Activated naive CD4-positive, alpha-beta T cell (primary cell): ENCODE data around the gene UGT1A4.
"Not testable (repeated sequence)": the region's sequence is repeated elsewhere in the genome, so short reads cannot be mapped to it uniquely, and the experiment has no call there.

Experiments
- DNase-seq, 4 experiments: peaks; one replicate each; lab custom pipeline; 2025; lab: John Stamatoyannopoulos, UW

Gene UGT1A4

GRCh38 chr2:233700028-233700635 lies 18.4 kb upstream of the UGT1A4 start:
- DNase-seq, result no peak

GRCh38 chr2:233700842-233701241 lies 17.7 kb upstream of the UGT1A4 start:
- not testable (repeated sequence) for DNase-seq

- no peak for DNase-seq
Observed at GRCh38 chr2:233702238-233702637, 16.3 kb upstream of the UGT1A4 start.

- DNase-seq, result no peak
Observed at GRCh38 chr2:233705911-233706506, 12.5 kb upstream of the UGT1A4 start.

- DNase-seq, result no peak
Observed at GRCh38 chr2:233706720-233707119, 11.8 kb upstream of the UGT1A4 start.

GRCh38 chr2:233707940-233708644 lies 10.4 kb upstream of the UGT1A4 start:
- DNase-seq, result no peak

DNA sequence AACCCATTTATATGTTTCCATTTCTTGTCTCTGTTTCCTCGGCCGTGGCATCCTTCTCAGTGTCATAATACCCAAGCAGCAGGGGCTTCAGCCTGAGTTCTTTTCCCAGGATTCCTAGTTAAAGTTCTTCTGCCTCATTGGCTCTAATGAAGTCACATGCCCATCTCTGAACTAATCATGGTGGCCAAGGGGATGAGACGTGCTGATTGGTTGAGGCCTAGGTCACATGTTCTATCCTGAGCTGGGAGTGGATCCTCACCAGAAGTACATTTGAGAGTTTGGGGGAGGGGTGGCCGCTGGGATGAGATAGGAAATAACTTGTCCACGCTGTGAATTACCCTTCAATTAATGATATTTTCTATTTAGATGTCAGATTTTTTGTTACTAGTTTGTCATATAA lies 9.6 kb upstream of the UGT1A4 start:
- DNase-seq, result no peak

DNA sequence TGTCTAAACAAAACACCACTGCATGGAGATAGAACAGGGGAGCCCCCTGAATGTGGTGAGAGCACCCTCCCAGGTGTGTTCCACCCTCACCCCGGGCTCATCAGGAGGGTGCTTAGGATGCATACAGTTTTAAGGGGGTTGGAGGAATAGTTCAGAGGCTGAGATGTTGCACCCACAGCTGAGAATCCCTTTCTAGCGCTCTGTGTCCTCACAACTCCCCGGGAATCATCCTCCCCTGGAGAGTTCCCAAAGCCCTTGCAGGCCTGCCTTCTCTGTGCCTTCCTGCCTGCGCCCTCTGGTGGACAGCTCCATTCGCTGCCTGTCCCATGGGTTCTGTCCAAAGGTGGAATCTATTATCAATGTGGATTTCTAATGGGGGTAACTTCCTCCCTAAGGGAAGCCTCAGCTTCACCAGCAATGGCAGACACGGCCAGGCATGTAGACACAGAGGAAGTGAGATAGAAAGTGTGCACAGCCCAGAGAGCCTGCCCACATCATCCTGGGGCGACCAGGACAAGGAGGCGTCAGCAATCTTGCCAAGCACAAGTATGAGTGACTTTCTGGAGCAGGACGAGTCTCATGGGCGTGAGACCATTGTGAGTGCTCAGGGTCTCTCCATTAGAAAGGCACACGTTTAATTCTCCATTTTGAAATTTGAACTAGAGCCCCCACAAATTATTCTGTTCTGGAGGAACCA lies 7.1 kb upstream of the UGT1A4 start:
- DNase-seq, result peak; percentile 9 to 55 (median 40)

DNA sequence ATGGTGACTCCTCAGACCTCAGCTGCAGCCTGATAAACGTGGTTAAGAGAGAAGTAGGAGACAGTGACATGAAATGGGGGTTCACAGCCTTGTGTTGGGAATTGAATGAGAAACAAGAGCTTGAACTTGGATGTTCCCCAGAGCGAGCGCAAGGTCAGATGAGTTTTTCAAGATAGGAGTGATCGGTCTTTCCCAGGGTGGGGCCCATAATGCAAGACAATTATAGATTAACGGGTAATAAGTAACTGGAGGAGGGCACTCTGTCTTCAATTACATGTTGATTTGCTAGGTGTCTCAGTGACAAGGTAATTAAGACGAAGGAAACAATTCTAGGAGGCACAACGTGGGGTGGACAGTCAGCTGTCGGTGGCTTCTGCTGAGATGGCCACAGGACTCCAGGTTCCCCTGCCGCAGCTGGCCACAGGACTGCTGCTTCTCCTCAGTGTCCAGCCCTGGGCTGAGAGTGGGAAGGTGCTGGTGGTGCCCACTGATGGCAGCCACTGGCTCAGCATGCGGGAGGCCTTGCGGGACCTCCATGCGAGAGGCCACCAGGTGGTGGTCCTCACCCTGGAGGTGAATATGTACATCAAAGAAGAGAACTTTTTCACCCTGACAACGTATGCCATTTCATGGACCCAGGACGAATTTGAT lies 5.8 kb upstream of the UGT1A4 start, which contains the start of gene UGT1A5:
UGT1A5 (plus strand) TSS at position 297 of the 651 bp plus-strand sequence; CDS start at position 382, 85 bp downstream.
- no peak for DNase-seq

DNA sequence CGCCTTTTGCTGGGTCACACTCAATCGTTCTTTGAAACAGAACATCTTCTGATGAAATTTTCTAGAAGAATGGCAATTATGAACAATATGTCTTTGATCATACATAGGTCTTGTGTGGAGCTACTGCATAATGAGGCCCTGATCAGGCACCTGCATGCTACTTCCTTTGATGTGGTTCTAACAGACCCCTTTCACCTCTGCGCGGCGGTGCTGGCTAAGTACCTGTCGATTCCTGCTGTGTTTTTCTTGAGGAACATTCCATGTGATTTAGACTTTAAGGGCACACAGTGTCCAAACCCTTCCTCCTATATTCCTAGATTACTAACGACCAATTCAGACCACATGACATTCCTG lies 5.3 kb upstream of the UGT1A4 start:
- DNase-seq, result no peak

DNA sequence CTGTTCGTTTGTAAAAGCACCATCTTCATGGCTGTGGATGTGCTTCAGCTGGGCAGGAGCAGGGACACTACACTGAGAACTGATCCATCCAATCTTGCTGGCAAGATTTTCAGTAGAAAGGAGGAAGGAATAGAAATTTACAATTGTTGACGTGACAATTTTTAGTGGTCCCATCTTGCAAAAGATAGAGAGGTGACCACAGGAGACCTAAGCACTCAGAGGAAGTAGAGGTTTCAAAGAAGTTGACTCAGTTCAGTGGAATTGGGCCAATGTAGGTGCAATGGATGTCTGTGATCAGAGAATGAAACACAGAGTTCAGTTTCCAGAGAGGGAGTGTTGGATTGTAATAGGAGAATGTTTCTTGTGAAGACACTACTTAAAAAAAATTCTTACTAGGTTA lies 4.4 kb upstream of the UGT1A4 start:
- no peak for DNase-seq

DNA sequence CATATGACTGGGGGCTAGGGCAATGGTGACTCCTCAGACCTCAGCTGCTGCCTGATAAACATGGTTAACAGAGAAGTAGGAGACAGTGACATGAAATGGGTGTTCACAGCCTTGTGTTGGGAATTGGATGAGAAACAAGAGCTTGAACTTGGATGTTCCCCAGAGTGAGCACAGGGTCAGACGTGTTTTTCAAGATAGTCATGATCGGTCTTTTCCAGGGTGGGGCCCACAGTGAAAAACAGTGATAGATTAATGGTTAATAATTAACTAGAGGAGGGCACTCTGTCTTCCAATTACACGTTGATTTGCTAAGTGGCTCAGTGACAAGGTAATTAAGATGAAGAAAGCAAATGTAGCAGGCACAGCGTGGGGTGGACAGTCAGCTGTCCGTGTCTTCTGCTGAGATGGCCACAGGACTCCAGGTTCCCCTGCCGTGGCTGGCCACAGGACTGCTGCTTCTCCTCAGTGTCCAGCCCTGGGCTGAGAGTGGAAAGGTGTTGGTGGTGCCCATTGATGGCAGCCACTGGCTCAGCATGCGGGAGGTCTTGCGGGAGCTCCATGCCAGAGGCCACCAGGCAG lies 10.3 kb downstream of the UGT1A4 start, which contains the start of gene UGT1A3:
UGT1A3 (plus strand) TSS at position 320 of the 579 bp plus-strand sequence; CDS start at position 405, 85 bp downstream.
- DNase-seq, result no peak

DNA sequence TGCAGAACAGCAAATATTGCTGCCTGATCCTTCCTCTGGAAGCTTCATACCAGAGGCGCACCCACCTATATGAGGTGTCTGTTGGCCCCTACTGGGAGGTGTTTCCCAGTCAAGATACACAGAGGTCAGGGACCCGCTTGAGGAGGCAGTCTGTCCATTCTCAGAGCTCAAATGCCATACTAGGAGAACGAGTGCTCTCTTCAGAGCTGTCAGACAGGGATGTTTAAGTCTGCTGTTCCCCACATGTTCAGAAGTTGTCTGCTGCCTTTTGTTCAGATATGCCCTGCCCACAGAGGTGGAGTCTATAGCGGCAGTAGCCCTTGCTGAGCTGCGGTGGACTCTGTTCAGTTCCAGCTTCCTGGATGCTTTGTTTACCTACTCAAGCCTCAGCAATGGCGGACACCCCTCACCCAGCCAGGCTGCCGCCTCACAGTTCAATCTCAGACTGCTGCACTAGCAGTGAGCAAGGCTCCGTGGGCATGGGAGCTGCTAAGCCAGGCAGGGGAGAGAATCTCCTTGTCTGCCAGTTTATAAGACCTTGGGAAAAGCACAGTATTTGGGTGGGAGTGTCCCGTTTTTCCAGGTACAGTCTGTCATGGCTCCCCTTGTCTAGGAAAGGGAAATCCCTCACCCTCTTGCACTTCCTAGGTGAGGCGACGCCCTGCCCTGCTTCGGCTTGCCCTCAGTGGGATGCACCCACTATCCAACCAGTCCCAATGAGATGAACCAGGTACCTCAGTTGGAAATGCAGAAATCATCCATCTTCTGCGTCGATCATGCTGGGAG lies 18.5 kb downstream of the UGT1A4 start:
- not testable (repeated sequence) for DNase-seq

DNA sequence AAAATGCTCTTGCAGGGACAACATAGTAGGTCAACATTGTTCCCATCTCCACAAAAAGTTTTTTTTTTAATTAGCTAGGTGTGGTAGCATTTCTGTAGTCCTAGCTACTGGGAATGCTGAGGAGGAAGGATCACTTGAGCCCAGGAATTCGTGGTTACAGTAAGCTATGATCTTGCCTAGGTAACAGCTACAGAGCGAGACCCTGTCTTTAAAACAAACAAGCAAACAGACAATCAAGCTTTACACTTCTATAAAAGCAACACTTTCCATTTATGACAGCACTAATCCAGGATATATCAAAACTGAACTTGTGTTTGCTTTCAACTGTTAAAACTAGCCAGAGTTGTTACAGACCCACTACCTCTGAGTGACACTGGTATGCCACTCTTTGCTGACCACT lies 22.3 kb downstream of the UGT1A4 start:
- DNase-seq, result no peak

DNA sequence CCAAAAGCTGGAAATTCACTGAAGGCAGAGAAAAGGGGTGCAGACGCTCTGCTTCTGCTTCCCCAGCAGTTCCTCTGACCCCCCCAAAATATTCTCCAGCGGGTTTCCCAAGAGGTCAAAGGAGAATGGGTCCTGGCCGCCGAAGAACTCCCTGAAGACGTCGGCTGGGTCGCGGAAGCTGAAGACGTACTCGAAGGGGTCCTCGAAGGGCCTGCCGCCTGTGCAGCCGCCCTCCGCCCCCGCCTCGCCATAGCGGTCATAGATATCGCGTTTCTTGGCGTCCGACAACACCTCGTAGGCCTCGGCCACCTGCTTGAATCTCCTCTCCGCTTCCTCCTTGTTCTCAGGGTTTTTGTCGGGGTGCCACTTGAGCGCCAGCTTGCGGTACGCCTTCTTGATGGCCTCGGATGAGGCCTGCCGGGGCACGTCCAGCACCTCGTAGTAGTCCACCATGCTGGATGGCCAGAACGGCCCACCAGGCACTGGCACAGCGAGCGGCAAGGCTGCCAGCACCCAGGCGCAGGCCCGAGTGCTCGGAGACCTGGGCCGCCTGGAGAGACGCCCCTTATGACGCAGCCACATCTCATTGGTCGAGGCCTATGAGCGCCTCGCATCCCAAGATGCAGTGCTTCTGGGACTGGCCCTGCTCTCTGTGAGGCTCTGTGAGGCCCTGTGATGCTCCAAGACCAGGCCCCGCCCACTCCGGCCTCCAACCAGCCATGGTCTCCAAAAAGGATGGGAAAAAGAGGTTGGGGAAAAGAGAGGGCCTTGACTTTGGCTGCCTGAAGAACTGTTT lies 25.1 kb downstream of the UGT1A4 start:
- no peak for DNase-seq

- no peak for DNase-seq
Observed at GRCh38 chr2:233745073-233745755, 26.7 kb downstream of the UGT1A4 start.

- not testable (repeated sequence) for DNase-seq
Observed at GRCh38 chr2:233745838-233746237, 27.3 kb downstream of the UGT1A4 start.

- DNase-seq, result no peak
Observed at GRCh38 chr2:233746475-233747282, 28.1 kb downstream of the UGT1A4 start.

- DNase-seq, result no peak
Observed at GRCh38 chr2:233747283-233747544, 28.7 kb downstream of the UGT1A4 start.
